Right hindlimb (tissue), 1 donor: ENCODE measurements around the gene VGF.
"Not testable (repeated sequence)": the region's sequence is repeated elsewhere in the genome, so short reads cannot be mapped to it uniquely, and the experiment has no call there.

Experiments used
- DNase-seq: peaks from one replicate; pipeline ENCODE4 v3.0.0-alpha.2; 2018

Gene VGF

GRCh38 chr7:101134399-101134980 lies 30.9 kb downstream of the VGF start:
- no peak for DNase-seq

DNA sequence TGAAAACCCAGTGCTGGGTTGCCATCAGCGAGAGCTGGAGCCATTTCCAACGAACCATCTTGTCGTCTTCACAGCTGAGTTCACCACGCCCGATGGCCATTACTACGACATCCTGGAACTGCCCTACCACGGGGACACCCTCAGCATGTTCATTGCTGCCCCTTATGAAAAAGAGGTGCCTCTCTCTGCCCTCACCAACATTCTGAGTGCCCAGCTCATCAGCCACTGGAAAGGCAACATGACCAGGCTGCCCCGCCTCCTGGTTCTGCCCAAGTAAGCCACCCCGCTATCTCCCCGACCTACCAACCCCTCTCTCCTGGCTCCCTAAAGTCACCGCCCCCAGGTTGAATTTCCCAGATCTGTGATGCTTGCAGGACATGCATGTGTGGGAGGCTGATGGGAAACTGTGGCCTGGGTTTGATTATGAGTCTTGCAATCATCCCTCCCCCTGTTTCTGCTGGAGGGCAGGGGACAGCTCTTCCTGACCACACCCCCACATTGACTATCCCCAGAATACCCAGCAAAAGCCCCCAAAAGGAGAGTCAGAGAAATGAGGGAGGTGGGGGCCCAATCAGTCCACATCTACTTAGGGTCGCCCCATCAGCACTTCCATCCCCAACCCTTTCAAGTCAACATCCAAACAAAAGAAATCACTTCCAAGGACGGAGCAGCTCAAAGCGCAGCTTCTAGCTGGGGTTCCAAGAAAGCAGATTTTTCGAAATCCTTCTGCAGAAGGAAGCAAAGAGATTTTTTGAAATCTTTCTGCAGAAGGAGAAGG lies 31.6 kb downstream of the VGF start:
- DNase-seq, result no peak

DNA sequence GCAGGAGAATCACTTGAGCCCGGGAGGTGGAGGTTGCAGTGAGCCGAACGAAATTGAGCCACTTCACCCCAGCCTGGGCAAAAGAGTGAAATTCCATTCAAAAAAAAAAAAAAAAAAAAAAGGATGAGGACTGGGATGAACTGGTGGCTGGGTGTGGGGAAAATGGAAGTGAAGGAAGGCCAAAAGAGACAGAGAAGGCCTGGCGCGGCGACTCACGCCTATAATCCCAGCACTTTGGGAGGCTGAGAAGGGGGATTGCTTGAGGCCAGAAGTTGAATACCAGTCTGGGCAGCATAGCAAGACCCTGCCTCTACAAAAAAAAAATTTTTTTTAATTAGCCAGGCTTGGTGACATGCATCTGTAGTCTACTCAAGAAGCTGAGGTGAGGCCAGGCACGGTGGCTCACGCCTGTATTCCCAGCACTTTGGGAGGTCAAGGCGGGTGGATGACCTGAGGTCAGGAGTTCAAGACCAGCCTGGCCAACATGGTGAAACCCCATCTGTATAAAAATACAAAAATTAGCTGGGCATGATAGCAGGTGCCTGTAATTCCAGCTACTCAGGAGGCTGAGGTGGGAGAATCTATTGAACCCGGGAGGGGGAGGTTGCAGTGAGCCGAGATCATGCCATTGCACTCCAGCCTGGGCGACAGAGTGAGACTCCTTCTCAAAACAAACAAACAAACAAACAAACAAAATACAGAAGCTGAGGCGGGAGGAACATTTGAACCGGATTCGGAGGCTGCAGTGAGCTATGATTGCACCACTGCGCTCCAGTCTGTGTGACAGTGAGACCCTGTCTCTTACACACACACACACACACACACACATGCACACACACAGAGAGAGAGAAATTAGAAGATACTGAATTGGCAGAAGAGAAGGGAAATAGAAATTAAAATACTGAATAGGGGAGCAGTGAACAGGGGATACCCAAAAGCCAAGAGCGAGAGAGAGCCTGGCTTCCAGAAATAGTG lies 32.5 kb downstream of the VGF start:
- not testable (repeated sequence) for DNase-seq

- DNase-seq, result no peak
Measured at GRCh38 chr7:101129603-101130117, 35.7 kb downstream of the VGF start.

GRCh38 chr7:101128040-101128834 lies 37.1 kb downstream of the VGF start:
- DNase-seq, result no peak

DNA sequence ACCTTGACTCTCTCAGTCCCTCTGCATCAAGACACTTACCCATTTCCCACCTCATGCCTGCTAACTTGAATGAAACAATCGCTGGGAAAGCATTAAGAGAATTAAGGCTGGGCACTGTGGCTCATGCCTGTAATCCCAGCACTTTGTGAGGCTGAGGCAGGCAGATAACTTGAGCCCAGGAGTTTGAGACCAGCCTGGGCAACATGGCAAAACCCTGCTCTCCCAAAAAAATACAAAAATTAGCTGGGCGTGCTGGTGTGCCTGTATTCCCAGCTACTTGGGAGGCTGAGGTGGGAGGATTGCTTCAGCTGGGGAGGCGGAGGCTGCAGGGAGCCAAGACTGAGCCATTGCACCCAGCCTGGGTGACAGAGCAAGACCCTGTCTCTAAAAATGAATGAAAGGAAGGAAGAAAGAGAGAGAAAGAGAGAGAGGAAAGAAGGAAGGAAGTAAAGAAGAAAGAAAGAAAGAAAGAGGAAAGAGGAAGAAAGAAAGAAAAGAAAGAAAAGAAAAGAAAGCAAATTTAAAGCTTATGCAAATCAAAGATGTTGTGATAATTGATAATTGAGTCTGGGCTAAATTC lies 37.8 kb downstream of the VGF start:
- DNase-seq, result no peak

- peak; percentile 96 for DNase-seq
Measured at GRCh38 chr7:101126651-101127459, 38.5 kb downstream of the VGF start, which contains the start of gene SERPINE1. TSS of gene SERPINE1 (plus strand) at chr7:101127104. CDS start at chr7:101128394, 1,290 bp downstream.

- DNase-seq, result peak; percentile 77
Measured at GRCh38 chr7:101125989-101126650, 39.2 kb downstream of the VGF start.

- peak; percentile 39 for DNase-seq
Measured at GRCh38 chr7:101124376-101125056, 40.9 kb downstream of the VGF start.

DNA sequence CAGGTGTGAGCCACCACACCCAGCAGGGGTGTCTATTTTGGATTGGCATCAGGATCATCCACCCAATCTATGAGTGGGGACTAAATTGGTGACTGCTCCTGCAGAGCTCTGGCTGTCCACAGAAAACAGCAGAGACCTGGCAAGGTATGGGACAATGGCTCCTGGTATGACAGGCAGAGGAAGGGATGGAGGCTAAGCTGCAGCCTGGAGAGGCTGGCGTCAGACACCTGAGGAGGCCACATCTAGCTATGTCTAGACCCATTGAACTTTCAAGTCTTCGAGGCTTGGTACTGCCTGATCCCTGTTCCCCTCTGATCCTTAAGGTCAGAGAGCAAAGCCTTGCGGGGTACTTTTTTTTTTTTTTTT lies 41.7 kb downstream of the VGF start:
- DNase-seq, result no peak

DNA sequence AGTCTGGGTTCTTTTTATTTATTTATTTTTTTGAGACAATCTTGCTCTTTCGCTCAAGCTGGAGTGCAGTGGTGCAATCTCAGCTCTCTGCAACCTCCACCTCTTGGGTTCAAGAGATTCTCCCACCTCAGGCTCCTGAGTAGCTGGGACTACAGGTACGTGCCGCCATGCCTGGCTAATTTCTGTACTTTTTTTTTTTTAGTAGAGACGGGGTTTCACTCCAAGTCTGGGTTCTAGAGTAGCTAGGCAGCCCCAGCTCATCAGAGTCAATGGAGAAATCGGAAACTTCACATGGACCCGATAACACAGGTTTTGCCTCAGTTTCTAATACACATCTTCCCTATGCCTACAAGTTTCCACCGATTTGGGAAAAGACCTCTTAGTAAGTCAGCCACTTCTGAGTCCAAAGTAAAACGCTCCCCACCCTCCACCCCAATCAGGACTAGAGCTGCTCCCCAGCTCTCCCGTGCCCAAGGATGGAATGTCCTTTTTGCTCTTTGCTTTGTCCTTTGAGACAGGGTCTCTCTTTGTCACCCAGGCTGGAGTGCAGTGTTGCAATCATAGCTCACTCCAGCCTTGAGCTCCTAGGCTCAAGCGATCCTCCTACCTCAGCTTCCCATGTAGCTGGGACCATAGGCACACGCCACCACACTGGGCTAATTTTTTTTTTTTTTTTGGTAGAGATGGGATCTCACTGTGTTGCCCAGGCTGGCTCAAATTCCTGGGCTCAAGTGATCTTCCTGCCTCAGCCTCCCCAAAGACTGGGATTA lies 42.3 kb downstream of the VGF start:
- DNase-seq, result no peak

GRCh38 chr7:101121991-101122932 lies 43.1 kb downstream of the VGF start:
- peak; percentile 96 for DNase-seq

GRCh38 chr7:101121631-101121990 lies 43.8 kb downstream of the VGF start:
- not testable (repeated sequence) for DNase-seq

GRCh38 chr7:101120315-101120714 lies 45.1 kb downstream of the VGF start:
- no peak for DNase-seq

- no peak for DNase-seq
Measured at GRCh38 chr7:101119876-101120275, 45.5 kb downstream of the VGF start.

- DNase-seq, result no peak
Measured at GRCh38 chr7:101118856-101119255, 46.5 kb downstream of the VGF start.

- DNase-seq, result no peak
Measured at GRCh38 chr7:101116898-101117297, 48.5 kb downstream of the VGF start.

- DNase-seq, result no peak
Measured at GRCh38 chr7:101115215-101115614, 50.2 kb downstream of the VGF start.
